Neural cell (in vitro differentiated cells): ENCODE measurements around the gene TLE3. TPM values are rescaled to one million over a fixed set of nuclear protein-coding genes. Genes with fewer than 3 reads are reported as not detected.

ENCODE experiments used
- H2AFZ ChIP-seq: fragments of 200-600, 300-800 bp; sonication (generic), shearing (Covaris generic); 2 replicates; pipeline ENCODE4 v1.6.0; 2014; ENCODE audit warnings: low read depth, mild to moderate bottlenecking, antibody characterized with exemption, low read length, moderate library complexity
- H3F3A ChIP-seq: fragments of 200-600 bp; shearing (Covaris generic); 2 replicates; pipeline ENCODE4 v1.6.1; 2016; ENCODE audit warnings: mild to moderate bottlenecking, moderate library complexity, mixed read lengths, antibody characterized with exemption, low read length; ENCODE audit not compliant: insufficient read depth, poor library complexity, severe bottlenecking
- H3K27ac ChIP-seq: fragments of 200-600, 300-800 bp; sonication (generic), shearing (Covaris generic); 2 replicates; pipeline ENCODE4 v1.5.1; 2014; ENCODE audit warnings: mild to moderate bottlenecking, low read length, moderate library complexity
- H3K27me3 ChIP-seq: fragments of 300-800, 200-600 bp; sonication (generic), shearing (Covaris generic); 2 replicates; pipeline ENCODE4 v1.6.0; 2014; ENCODE audit warnings: mild to moderate bottlenecking, low read depth, low read length, moderate library complexity; ENCODE audit not compliant: insufficient read depth
- H3K36me3 ChIP-seq: fragments of 300-800, 200-600 bp; sonication (generic), shearing (Covaris generic); 2 replicates; pipeline ENCODE4 v1.5.1; 2014; ENCODE audit warnings: mild to moderate bottlenecking, antibody characterized with exemption, low read length, moderate library complexity; ENCODE audit not compliant: insufficient read depth
- H3K4me2 ChIP-seq: fragments of 300-800, 200-600 bp; sonication (generic), shearing (Covaris generic); 2 replicates; pipeline ENCODE4 v1.6.0; 2014; ENCODE audit warnings: mild to moderate bottlenecking, low read length
- H3K4me3 ChIP-seq: fragments of 300-800, 200-600 bp; sonication (generic), shearing (Covaris generic); 2 replicates; pipeline ENCODE4 v1.5.1; 2014; ENCODE audit warnings: mild to moderate bottlenecking, low read length, moderate library complexity
- H3K79me2 ChIP-seq: fragments of 200-600 bp; shearing (Covaris generic); replicated peaks from 2 replicates; pipeline ENCODE4 v1.6.0; 2014; ENCODE audit warnings: mild to moderate bottlenecking, low read length, moderate library complexity; ENCODE audit not compliant: insufficient read depth
- H3K9ac ChIP-seq: fragments of 300-800, 200-600 bp; sonication (generic), shearing (Covaris generic); 2 replicates; pipeline ENCODE4 v1.6.1; 2016; ENCODE audit warnings: mild to moderate bottlenecking, low read length, mixed read lengths
- H3K9me2 ChIP-seq: fragments of 200-600 bp; shearing (Covaris generic); 2 replicates; pipeline ENCODE4 v1.6.1; 2016; ENCODE audit warnings: mild to moderate bottlenecking, low read length, mixed read lengths; ENCODE audit not compliant: insufficient read depth
- H3K9me3 ChIP-seq: fragments of 200-600, 300-800 bp; sonication (generic), shearing (Covaris generic); 2 replicates; pipeline ENCODE4 v1.6.1; 2016; ENCODE audit warnings: mild to moderate bottlenecking, mixed run types, low read length, moderate library complexity, mixed read lengths
- H4K20me1 ChIP-seq: fragments of 200-600 bp; shearing (Covaris generic); 2 replicates; pipeline ENCODE4 v1.6.1; 2016; ENCODE audit warnings: mild to moderate bottlenecking, mixed run types; ENCODE audit not compliant: insufficient read depth
- EP300 ChIP-seq: fragments of 450-650 bp; conservative IDR thresholded peaks from 2 replicates; pipeline ENCODE4 v1.6.1; 2014; ENCODE audit warnings: antibody characterized with exemption, mild to moderate bottlenecking, moderate library complexity; ENCODE audit not compliant: poor library complexity, severe bottlenecking
- EZH2 ChIP-seq: fragments of 200-600, 300-800 bp; shearing (Covaris generic), sonication (generic); IDR thresholded peaks from 2 replicates; pipeline ENCODE4 v1.6.1; 2014; ENCODE audit warnings: antibody characterized with exemption, low read length, borderline replicate concordance, mild to moderate bottlenecking; ENCODE audit not compliant: insufficient read depth, poor library complexity, severe bottlenecking
- MXI1 ChIP-seq: fragments of 450-650 bp; conservative IDR thresholded peaks from 2 replicates; pipeline ENCODE4 v1.6.1; 2014; ENCODE audit warnings: antibody characterized with exemption, mild to moderate bottlenecking; ENCODE audit not compliant: poor library complexity, severe bottlenecking
- POLR2AphosphoS5 ChIP-seq: IDR thresholded peaks from 2 replicates; pipeline ENCODE4 v1.6.1; 2012
- RAD21 ChIP-seq: fragments of 450-650 bp; conservative IDR thresholded peaks from 2 replicates; pipeline ENCODE4 v1.6.1; 2014; ENCODE audit warnings: antibody characterized with exemption, mild to moderate bottlenecking, moderate library complexity
- SMC3 ChIP-seq: fragments of 450-650 bp; conservative IDR thresholded peaks from 2 replicates; pipeline ENCODE4 v1.6.1; 2014; ENCODE audit warnings: antibody characterized with exemption, mild to moderate bottlenecking, moderate library complexity; ENCODE audit not compliant: poor library complexity
- TAF1 ChIP-seq: IDR thresholded peaks from 2 replicates; pipeline ENCODE4 v1.6.1; 2012; ENCODE audit warnings: low read depth
- polyA plus RNA-seq: library from polyadenylated mRNA; depleted of rRNA; stranded (reverse); fragments of >200 nt; gene quantifications from 2 replicates; pipeline ENCODE4 v1.2.3, GENCODE V29; 2014
- TF ChIP-seq, protein P1 (sequence below): IDR thresholded peaks from 2 replicates; pipeline ENCODE4 v1.6.1; 2012; ENCODE audit warnings: borderline replicate concordance
- TF ChIP-seq, protein P2 (sequence below): fragments of 450-650 bp; IDR thresholded peaks from 2 replicates; pipeline ENCODE4 v1.5.1; 2014; ENCODE audit warnings: antibody characterized with exemption, mild to moderate bottlenecking, moderate library complexity; ENCODE audit not compliant: poor library complexity, severe bottlenecking

Gene TLE3
- polyA plus RNA-seq, 1 donor from 2014 or later, result 27.6 TPM

DNA sequence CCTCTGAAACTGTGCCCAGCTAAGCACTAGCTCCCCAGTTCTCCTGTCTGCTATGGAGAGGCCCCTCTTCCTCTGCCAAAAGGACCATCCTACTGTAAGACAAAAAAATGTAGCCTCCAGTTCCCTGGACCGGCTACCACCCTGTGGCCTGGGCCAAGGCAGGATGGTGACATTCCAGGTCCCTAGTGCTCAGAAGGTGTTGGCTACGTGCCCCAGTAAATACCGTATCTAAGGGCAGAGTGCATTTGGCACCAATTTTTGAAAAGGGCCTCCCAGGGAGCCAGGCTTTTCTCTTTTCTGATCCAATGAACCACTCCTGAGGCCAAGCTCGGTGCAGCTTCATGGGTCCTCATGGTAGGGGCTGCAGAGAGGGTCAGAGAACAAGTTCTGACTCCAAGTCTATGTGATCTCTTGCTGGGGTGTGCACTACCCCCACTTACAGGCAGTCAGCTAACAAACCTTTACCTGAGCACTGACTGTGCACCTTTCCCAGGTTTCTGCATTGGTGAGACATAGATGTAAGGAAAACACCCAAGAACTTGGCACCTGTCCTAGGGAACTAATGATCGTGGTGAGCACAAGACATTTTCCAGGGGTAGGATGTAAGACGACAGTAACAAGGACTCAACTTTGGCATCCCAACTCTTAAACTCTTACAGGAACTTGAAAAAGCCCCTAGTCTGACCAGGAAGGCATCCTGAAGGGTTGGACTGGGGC, 32.6 kb downstream of the TLE3 start:
- Histone ChIP-seq H3K9me3 (no peaks in the 10 kb centered on the region), H3K36me3 (no peaks in the 10 kb centered on the region), H3K27ac (no peak overlapping the region), H3K9ac (no peak overlapping the region), H2AFZ (no peak overlapping the region), H3K9me2 (no peaks in the 10 kb centered on the region), H3K79me2 (peaks cover 19% of the 10 kb centered on the region), H3K27me3 (no peaks in the 10 kb centered on the region), H3F3A (no peaks in the 10 kb centered on the region), H3K4me3 (no peak overlapping the region), H4K20me1 (no peaks in the 10 kb centered on the region), H3K4me2 (no peak overlapping the region)
- no peak for TF ChIP-seq MXI1
- TF ChIP-seq, protein P1, sequence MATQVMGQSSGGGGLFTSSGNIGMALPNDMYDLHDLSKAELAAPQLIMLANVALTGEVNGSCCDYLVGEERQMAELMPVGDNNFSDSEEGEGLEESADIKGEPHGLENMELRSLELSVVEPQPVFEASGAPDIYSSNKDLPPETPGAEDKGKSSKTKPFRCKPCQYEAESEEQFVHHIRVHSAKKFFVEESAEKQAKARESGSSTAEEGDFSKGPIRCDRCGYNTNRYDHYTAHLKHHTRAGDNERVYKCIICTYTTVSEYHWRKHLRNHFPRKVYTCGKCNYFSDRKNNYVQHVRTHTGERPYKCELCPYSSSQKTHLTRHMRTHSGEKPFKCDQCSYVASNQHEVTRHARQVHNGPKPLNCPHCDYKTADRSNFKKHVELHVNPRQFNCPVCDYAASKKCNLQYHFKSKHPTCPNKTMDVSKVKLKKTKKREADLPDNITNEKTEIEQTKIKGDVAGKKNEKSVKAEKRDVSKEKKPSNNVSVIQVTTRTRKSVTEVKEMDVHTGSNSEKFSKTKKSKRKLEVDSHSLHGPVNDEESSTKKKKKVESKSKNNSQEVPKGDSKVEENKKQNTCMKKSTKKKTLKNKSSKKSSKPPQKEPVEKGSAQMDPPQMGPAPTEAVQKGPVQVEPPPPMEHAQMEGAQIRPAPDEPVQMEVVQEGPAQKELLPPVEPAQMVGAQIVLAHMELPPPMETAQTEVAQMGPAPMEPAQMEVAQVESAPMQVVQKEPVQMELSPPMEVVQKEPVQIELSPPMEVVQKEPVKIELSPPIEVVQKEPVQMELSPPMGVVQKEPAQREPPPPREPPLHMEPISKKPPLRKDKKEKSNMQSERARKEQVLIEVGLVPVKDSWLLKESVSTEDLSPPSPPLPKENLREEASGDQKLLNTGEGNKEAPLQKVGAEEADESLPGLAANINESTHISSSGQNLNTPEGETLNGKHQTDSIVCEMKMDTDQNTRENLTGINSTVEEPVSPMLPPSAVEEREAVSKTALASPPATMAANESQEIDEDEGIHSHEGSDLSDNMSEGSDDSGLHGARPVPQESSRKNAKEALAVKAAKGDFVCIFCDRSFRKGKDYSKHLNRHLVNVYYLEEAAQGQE, result no peak
- TF ChIP-seq SMC3, result no peak
- TF ChIP-seq EP300, result no peak
- TF ChIP-seq RAD21, result no peak
- TF ChIP-seq TAF1, result no peak
- no peak for TF ChIP-seq POLR2AphosphoS5
- no peak for TF ChIP-seq EZH2
- TF ChIP-seq, protein P2, sequence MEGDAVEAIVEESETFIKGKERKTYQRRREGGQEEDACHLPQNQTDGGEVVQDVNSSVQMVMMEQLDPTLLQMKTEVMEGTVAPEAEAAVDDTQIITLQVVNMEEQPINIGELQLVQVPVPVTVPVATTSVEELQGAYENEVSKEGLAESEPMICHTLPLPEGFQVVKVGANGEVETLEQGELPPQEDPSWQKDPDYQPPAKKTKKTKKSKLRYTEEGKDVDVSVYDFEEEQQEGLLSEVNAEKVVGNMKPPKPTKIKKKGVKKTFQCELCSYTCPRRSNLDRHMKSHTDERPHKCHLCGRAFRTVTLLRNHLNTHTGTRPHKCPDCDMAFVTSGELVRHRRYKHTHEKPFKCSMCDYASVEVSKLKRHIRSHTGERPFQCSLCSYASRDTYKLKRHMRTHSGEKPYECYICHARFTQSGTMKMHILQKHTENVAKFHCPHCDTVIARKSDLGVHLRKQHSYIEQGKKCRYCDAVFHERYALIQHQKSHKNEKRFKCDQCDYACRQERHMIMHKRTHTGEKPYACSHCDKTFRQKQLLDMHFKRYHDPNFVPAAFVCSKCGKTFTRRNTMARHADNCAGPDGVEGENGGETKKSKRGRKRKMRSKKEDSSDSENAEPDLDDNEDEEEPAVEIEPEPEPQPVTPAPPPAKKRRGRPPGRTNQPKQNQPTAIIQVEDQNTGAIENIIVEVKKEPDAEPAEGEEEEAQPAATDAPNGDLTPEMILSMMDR, result no peak

DNA sequence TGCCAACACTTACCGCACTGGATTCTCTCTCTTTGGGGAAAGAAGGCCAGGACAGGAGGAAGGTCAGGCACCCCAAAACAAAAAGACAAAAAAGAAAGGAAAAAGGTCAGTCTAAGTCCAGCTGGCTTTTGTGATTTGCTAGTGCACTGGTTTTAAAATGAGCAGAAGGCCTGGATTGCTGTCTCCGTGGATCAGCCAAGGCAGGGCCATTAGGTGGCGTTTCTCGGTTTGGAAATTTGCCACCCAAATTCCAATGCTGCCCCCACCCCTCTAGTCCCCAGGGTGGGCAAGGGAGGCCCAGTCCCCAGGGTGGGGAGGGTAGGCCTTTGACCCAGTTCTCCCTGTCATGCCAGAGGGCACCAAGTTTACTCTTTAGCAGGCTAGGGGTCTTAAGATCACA, 33.3 kb downstream of the TLE3 start:
- Histone ChIP-seq H3K9me2 (no peaks in the 10 kb centered on the region), H3K36me3 (peaks cover 5% of the 10 kb centered on the region)

More for the DNA sequence above, 33.3 kb downstream of the TLE3 start:
- no peak overlapping the region for H3K9ac ChIP-seq
- H3K27me3 ChIP-seq, result no peaks in the 10 kb centered on the region
- no peak overlapping the region for H3K4me2 ChIP-seq
- no peak overlapping the region for H3K4me3 ChIP-seq
- no peaks in the 10 kb centered on the region for H3F3A ChIP-seq
- TF ChIP-seq EZH2 (no peak), MXI1 (no peak)
- no peaks in the 10 kb centered on the region for H3K9me3 ChIP-seq
- H3K27ac ChIP-seq, result no peak overlapping the region
- H2AFZ ChIP-seq, result no peak overlapping the region
- peaks cover 19% of the 10 kb centered on the region for H3K79me2 ChIP-seq
- H4K20me1 ChIP-seq, result no peaks in the 10 kb centered on the region
